HUES6 (cell line): ENCODE measurements around the gene VMO1.

Experiments
- H3K27ac ChIP-seq: 2 replicates; pipeline ENCODE4 v1.7.0; 2013; ENCODE audit warnings: low read depth, mild to moderate bottlenecking, low read length, inconsistent platforms
- H3K27me3 ChIP-seq: 2 replicates; pipeline ENCODE4 v1.6.1; 2013; ENCODE audit warnings: low read length; ENCODE audit not compliant: control insufficient read depth, insufficient read depth
- H3K36me3 ChIP-seq: 2 replicates; pipeline ENCODE4 v1.6.1; 2013; ENCODE audit warnings: low read length; ENCODE audit not compliant: control insufficient read depth, insufficient read depth
- H3K4me1 ChIP-seq: 2 replicates; pipeline ENCODE4 v1.6.1; 2013; ENCODE audit warnings: low read length; ENCODE audit not compliant: control insufficient read depth, insufficient read depth
- H3K4me3 ChIP-seq: 2 replicates; pipeline ENCODE4 v1.5.1; 2013; ENCODE audit warnings: low read depth, low read length
- H3K9ac ChIP-seq: one replicate; pipeline ENCODE4 v1.6.1; 2013; ENCODE audit warnings: mild to moderate bottlenecking, low read length
- H3K9me3 ChIP-seq: 2 replicates; pipeline ENCODE4 v1.6.1; 2013; ENCODE audit warnings: low read depth, low read length; ENCODE audit not compliant: control insufficient read depth, insufficient read depth

VMO1 gene

GRCh38 chr17:4751932-4752331 lies 34.2 kb downstream of the VMO1 start:
- H3K4me3 ChIP-seq: no peak overlapping the region
- no peaks in the 10 kb centered on the region for H3K4me1 ChIP-seq
- no peak overlapping the region for H3K27ac ChIP-seq
- peaks cover 7% of the 10 kb centered on the region; the same call in 1 of the 2 replicates for H3K27me3 ChIP-seq
- no peak overlapping the region for H3K9ac ChIP-seq
- no peaks in the 10 kb centered on the region for H3K36me3 ChIP-seq
- H3K9me3 ChIP-seq: no peaks in the 10 kb centered on the region

- no peak overlapping the region for H3K4me3 ChIP-seq
- no peak overlapping the region for H3K27ac ChIP-seq
- no peaks in the 10 kb centered on the region for H3K9me3 ChIP-seq
- peaks cover 13% of the 10 kb centered on the region; the same call in 1 of the 2 replicates for H3K27me3 ChIP-seq
- peaks cover 5% of the 10 kb centered on the region; the same call in 1 of the 2 replicates for H3K4me1 ChIP-seq
- H3K36me3 ChIP-seq: no peaks in the 10 kb centered on the region
- H3K9ac ChIP-seq: no peak overlapping the region
These were observed 35.6 kb downstream of the VMO1 start for GRCh38 chr17:4750606-4751005.

- H3K4me3 ChIP-seq: no peak overlapping the region
- peaks cover 9% of the 10 kb centered on the region for H3K4me1 ChIP-seq
- no peak overlapping the region for H3K9ac ChIP-seq
- H3K27me3 ChIP-seq: peaks cover 25% of the 10 kb centered on the region
- no peaks in the 10 kb centered on the region for H3K36me3 ChIP-seq
- H3K9me3 ChIP-seq: no peaks in the 10 kb centered on the region
- H3K27ac ChIP-seq: no peak overlapping the region
These were observed 37.5 kb downstream of the VMO1 start for GRCh38 chr17:4748686-4749085.

GRCh38 chr17:4747847-4748246 lies 38.3 kb downstream of the VMO1 start:
- no peak overlapping the region for H3K4me3 ChIP-seq
- no peak overlapping the region for H3K9ac ChIP-seq
- H3K9me3 ChIP-seq: no peaks in the 10 kb centered on the region
- peaks cover 32% of the 10 kb centered on the region for H3K27me3 ChIP-seq
- H3K4me1 ChIP-seq: peaks cover 9% of the 10 kb centered on the region
- H3K36me3 ChIP-seq: no peaks in the 10 kb centered on the region
- no peak overlapping the region for H3K27ac ChIP-seq

- Histone ChIP-seq H3K27ac (no peak overlapping the region), H3K4me1 (peaks cover 9% of the 10 kb centered on the region), H3K36me3 (no peaks in the 10 kb centered on the region), H3K9ac (no peak overlapping the region), H3K9me3 (no peaks in the 10 kb centered on the region), H3K27me3 (peaks cover 57% of the 10 kb centered on the region), H3K4me3 (peak overlapping the region; percentile 69)
These were observed 40.9 kb downstream of the VMO1 start for GRCh38 chr17:4744999-4745969.

DNA sequence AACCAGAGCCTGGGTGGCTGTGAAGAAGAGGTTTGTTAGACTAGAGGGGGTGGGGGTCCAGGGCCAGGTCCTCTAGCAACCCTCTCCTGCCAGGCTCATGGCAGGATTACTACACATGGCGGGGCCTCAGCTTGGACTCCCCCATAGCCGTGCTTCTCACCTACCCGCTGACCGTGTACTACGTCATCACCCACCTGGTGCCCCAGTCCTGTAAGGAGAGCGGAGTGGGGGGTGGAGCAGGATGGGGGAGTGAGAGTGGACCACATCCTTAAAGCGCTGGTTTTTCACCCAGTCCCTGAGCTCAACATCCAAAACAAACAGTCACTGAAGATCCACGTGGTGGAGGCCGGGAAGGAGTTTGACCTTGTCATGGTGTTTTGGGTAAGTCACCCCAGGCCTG lies 42.3 kb downstream of the VMO1 start:
- Histone ChIP-seq H3K36me3 (no peaks in the 10 kb centered on the region), H3K4me1 (peaks cover 9% of the 10 kb centered on the region), H3K9me3 (no peaks in the 10 kb centered on the region), H3K27ac (no peak overlapping the region), H3K4me3 (no peak overlapping the region), H3K27me3 (peaks cover 71% of the 10 kb centered on the region), H3K9ac (no peak overlapping the region)

GRCh38 chr17:4743216-4743615 lies 42.9 kb downstream of the VMO1 start:
- peaks cover 78% of the 10 kb centered on the region for H3K27me3 ChIP-seq

DNA sequence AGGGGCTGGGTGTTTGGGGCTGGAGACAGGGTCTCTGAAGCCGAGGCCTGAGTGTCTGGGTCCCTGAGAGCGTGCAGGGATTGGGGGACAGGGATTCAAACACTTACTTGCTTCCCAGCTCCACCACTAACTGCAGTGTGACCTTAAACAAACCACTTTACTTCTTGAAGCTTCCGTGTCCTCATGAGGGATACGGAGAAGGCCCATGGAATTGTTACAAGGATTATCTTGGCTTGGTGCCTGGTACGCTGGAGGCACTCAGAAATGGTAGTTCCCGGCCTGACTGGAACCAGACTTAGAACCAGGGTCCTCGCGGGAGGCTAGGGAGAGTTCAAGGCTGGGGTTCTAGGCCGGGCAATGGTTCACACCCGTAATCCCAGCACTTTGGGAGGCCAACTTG lies 43.5 kb downstream of the VMO1 start:
- H3K4me1 ChIP-seq: peaks cover 16% of the 10 kb centered on the region
- peaks cover 84% of the 10 kb centered on the region for H3K27me3 ChIP-seq
- no peaks in the 10 kb centered on the region for H3K36me3 ChIP-seq
- no peak overlapping the region for H3K9ac ChIP-seq
- no peak overlapping the region for H3K4me3 ChIP-seq
- no peaks in the 10 kb centered on the region for H3K9me3 ChIP-seq
- H3K27ac ChIP-seq: no peak overlapping the region

More at GRCh38 chr17:4743216-4743615, 42.9 kb downstream of the VMO1 start:
- H3K4me3 ChIP-seq: no peak overlapping the region
- no peaks in the 10 kb centered on the region for H3K9me3 ChIP-seq
- H3K27ac ChIP-seq: no peak overlapping the region
- H3K36me3 ChIP-seq: no peaks in the 10 kb centered on the region
- no peak overlapping the region for H3K9ac ChIP-seq
- peaks cover 14% of the 10 kb centered on the region for H3K4me1 ChIP-seq

GRCh38 chr17:4742133-4742532 lies 44.0 kb downstream of the VMO1 start:
- Histone ChIP-seq H3K9ac (no peak overlapping the region), H3K27ac (no peak overlapping the region), H3K4me3 (no peak overlapping the region), H3K9me3 (no peaks in the 10 kb centered on the region), H3K27me3 (peaks cover 89% of the 10 kb centered on the region), H3K36me3 (no peaks in the 10 kb centered on the region), H3K4me1 (peaks cover 16% of the 10 kb centered on the region)

DNA sequence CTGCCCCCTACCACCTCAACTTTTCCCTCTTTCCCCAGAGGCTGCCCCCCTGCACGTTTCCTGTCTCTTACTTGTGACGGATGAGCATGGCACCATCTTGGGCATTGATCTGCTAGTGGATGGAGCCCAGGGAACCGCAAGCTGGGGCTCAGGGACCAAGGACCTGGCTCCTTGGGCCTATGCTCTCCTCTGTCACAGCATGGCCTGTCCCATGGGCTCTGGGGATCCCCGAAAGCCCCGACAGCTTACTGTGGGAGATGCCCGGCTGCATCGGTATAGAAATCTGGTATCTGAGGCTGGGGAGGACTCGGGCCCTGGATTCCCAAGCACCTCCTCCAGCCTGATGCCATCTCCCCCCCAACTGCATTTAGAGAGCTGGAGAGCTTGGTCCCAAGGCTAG lies 44.6 kb downstream of the VMO1 start:
- Histone ChIP-seq H3K27me3 (peaks cover 95% of the 10 kb centered on the region), H3K4me3 (no peak overlapping the region), H3K27ac (no peak overlapping the region), H3K9me3 (no peaks in the 10 kb centered on the region), H3K36me3 (no peaks in the 10 kb centered on the region), H3K4me1 (peaks cover 16% of the 10 kb centered on the region), H3K9ac (no peak overlapping the region)

DNA sequence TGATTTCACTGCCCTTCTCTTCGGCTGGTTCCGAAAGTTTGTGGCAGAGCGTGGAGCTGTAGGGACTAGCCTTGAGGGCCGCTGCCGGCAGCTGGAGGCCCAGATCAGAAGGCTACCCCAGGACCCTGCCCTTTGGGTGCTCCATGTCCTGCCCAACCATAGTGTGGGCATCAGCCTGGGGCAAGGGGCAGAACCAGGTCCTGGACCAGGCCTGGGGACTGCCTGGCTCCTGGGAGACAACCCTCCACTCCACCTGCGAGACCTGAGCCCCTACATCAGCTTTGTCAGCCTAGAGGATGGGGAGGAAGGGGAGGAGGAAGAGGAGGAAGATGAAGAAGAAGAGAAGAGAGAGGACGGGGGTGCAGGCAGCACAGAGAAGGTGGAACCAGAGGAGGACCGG lies 45.6 kb downstream of the VMO1 start:
- Histone ChIP-seq H3K4me3 (no peak overlapping the region), H3K4me1 (peaks cover 12% of the 10 kb centered on the region), H3K9ac (no peak overlapping the region), H3K27ac (no peak overlapping the region), H3K36me3 (no peaks in the 10 kb centered on the region), H3K27me3 (peaks cover 96% of the 10 kb centered on the region), H3K9me3 (no peaks in the 10 kb centered on the region)
